GM19099 (cell line): ENCODE data around the gene ASB13.

Experiments
- POLR2A ChIP-seq: IDR thresholded peaks from 3 replicates; pipeline ENCODE4 v1.6.1; 2011; ENCODE audit warnings: low read depth; ENCODE audit not compliant: insufficient read length; ENCODE audit errors: extremely low read depth

The ASB13 gene

DNA sequence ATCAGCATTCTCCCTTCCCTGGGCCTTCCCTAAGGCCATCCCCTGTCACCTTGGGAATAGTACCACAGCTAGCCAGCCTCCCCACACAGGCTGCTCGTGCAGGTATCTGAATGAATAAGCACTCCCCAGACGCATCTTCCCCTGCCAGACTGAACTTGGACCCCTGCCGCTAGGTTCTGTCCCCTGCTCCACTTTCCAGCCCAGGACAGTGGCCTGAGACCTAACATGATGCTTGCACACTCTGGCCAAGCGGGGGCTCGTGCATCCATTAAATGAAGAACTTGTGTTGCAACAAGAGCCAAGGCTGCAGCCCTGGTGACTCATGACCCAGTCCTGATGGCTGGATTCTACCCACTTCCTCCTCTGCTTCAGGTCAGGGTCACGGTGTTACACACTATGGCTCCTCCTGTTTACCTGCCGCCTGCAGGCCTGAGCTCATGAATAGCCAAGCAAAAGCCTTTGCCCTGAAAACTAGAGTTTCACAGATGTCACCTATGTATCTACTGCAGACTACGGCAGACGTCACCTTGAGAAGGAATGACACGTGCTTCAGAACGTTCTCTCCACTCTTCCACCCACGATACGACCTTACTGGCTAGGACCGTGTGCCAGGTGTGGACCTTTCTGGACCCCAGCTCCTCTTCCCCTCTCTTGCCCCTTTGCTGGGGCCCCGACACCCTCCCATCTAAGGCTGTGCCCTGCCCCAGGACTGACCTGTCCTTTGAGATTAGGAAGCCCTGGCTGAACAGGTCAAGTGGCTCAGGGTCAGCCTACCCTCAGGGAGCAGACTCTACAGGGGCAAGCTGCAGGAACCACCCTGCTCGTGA, 6.5 kb downstream of the ASB13 start:
- no peak for TF ChIP-seq POLR2A

GRCh38 chr10:5658871-5659618, 7.3 kb downstream of the ASB13 start:
- no peak for TF ChIP-seq POLR2A

DNA sequence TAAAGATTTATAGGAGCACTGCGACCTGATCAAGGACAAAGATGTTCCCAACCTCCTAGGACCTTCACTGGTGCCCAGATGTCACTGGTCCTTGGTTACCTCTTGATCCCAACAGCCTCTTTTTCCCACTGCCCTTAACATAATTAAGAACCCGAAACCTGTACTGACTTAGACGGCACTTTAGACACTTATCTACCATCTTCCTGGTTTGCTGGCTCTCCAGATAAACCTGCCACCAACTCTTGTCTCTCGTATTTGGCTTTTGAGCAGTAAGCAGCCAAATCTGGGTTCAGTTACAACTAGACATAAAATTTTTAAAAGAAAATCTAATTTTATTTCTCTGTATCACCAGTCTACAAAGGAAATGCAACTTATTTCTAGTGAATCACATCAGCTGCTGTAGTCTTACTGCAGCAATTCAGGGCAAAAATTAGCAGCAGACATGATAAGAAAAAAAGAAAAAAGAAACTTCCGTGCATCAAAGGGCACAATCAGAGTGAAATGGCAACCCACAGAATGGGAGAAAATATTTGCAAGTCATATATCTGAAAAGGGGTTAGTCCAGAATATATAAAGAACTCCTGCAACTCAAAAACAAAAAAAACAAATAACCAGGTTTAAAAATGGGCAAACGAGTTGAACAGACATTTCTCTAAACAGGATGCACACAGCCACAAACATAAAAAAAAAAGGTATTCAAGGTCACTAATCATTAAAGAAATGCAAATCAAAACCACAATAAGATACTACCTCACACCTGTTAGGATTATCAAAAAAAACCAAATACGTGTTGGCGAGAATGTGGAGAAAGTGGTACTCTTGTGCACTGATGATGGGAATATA, 9.4 kb downstream of the ASB13 start:
- no peak for TF ChIP-seq POLR2A

DNA sequence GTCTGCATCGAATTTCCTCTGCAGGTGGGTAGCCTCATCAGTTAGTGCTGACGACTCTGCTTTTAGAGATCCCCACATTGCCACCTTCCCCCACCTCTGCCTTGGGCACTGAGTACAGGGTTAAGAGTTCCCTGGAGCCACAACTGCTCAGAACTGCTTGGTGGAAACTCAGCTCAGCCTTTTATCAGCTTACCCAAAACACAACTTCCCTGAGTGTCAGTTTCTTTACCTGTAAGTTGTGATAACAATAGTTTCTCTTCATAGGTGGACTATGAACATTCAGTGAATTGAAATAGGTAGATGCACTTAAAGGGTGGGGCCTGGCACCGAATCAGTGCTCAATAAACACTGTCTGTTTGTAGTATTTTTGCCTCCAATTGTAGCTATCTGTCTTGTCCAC, 11.3 kb downstream of the ASB13 start:
- TF ChIP-seq POLR2A = no peak

DNA sequence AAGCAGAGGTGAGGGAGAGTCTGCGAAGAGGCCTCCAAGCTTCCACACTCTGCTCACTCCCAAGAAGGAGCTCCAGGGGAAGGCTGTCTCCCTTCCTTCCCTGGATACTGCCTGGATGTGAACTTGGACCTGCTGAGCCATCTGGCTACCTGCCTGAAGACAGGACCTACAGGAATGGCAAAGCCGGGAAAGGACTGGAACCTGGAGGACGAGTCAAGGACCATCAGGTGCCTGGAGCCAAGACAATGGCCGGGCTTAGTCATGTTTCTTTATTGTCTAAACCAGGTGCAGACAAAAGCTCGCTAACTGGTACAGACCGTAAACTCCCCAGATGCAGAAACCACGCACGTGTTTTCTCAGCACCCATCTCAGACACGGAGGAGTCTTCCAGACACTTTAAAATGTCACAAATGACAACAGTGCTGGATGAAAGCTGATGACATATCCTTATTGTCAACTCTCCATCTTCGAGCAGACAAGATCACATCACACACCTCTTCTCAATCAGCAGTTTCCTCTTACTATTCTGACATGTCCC, 12.1 kb downstream of the ASB13 start:
- TF ChIP-seq POLR2A = no peak

- TF ChIP-seq POLR2A = no peak
Observed at GRCh38 chr10:5652746-5653145, 13.6 kb downstream of the ASB13 start.

GRCh38 chr10:5651388-5651764, 15.0 kb downstream of the ASB13 start:
- TF ChIP-seq POLR2A = no peak

DNA sequence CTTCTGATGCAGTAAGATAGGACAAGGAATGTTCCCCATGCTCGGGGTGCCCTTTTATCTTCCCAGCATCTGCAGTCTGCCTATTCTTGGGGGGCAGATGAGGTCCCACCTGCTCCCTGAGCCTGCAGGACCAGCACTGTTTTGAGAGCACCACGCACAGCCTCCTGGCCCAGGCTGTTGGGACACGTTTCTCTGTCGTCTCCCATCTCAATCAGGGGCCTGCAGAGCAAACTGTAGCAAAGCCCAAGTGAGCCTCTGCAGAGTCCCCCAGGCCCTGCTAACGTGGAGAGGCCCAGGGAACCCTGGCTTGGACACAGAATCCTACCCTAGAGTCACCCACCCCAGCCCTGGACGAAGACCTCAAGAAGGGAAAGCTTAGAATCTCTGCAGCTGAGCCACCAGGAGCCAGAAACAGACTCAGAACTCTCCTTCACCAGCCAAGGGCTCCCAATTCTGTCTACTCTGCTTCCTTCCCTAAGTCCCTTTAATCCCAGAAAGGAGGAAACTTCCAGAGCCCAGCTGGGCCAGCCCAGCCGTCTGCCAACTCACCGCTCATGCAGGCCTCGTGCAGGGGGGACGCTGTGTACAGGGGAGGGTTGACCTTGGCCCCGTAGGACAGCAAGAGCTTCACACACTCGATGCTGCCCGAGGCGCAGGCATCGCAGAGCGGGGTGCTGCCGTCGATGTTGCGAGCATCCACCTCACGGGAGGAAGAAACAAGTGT, 15.6 kb downstream of the ASB13 start:
- no peak for TF ChIP-seq POLR2A

GRCh38 chr10:5649746-5650145, 16.6 kb downstream of the ASB13 start:
- TF ChIP-seq POLR2A = no peak

- no peak for TF ChIP-seq POLR2A
Observed at GRCh38 chr10:5648494-5649457, 17.6 kb downstream of the ASB13 start.

DNA sequence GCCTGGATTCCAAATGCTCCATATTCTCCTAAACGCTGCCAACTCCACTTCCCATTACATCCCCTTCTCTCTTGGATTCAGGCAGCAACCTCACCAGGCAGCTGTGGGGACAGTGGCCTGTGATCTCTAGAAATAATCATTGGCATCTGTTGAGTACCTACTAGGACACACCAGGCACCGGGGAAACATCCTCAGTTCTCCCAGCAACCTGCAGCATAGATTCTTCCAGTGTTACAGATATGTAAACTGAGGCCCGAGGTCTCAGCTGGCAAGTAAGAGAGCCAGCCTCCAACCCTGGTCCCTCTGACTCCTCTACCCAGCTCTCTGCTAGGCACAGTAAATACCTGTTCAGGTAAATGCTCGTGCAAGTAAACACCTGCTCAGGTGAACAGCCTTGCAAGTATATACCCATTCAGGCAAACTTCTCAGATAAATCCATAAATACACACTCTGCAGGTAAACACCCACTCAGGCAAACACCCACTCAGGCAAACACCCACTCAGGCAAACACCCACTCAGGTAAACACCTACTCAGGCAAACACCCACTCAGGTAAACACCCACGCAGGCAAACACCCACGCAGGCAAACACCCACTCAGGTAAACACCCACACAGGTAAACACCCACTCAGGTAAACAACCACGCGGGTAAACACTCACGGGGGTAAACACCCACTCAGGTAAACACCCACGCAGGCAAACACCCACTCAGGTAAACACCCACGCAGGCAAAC, 18.7 kb downstream of the ASB13 start:
- TF ChIP-seq POLR2A = no peak

DNA sequence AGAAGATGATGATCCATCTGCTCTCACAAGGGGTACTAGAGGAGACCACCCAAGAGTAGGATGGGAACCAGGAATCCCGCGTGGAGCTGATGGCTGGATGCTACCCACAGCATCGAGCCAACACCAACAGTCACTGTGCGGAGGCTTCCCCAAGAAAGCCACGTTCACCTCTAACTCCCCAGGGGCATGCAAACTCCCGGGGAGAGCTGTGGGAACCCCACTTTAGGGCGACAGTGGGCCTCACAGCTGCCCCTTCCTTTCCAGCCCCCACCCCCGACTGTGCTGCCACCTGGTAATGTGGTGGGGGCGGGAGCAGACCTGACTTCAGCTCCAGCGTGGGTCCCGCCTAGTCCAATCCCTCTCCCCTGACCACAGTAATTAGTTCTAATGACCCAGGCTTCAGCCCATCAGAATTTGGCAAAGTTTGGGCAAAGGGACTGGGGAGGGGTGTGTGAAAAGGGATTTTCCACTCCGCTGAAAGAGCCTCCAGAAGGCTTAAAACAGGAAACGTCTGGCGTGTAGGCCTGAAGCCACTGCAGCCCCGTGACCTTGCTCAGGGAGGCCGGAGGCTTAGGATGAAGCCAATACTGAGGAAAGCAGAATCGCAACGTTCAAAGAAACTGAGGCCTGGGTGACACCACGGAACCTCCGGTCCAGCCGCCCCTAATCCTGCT, 20.3 kb downstream of the ASB13 start:
- no peak for TF ChIP-seq POLR2A
